Measurements from ENCODE around the gene PDCD1. TPM values are rescaled to one million over a fixed set of nuclear protein-coding genes. Genes with fewer than 3 reads are reported as not detected.

PDCD1 gene
- total and polyA plus RNA-seq, 2 of the 8 experiments (the other 6 are each of a cell fraction or from before 2014, with no cell fraction given) = 0.48 to 1.1 TPM

GRCh38 chr2:241835611-241836010 lies 23.1 kb downstream of the PDCD1 start:
- Histone ChIP-seq H2AK5ac (ENCODE audit: low read depth, low read length) (no peak overlapping the region), H4K5ac (ENCODE audit: insufficient read length, low read depth, low read length) (no peak overlapping the region), H3K14ac (ENCODE audit: insufficient read length) (no peak overlapping the region), H2AFZ (ENCODE audit: low read length) (no peak overlapping the region), H3K4ac (replicated peaks; ENCODE audit: insufficient read length, low read depth, low read length) (no peak overlapping the region), H4K91ac (replicated peaks; ENCODE audit: insufficient read length, low read length) (no peak overlapping the region), H2BK15ac (ENCODE audit: low read length) (no peak overlapping the region), H4K8ac (ENCODE audit: extremely low read depth, insufficient read depth, low read length) (no peak overlapping the region), H3K79me2 (ENCODE audit: control insufficient read depth in 1 of 2, insufficient read depth in 2 of 2, low read length in 2 of 2) (no peaks in the 10 kb centered on the region), H2BK120ac (replicated peaks; ENCODE audit: low read depth, low read length) (no peak overlapping the region), H3K56ac (replicated peaks; ENCODE audit: insufficient read length, low read depth, low read length) (no peak overlapping the region), H3K4me2 (ENCODE audit: insufficient read depth in 1 of 2, low read depth in 2 of 2, low read length in 2 of 2) (no peak overlapping the region), H3K18ac (ENCODE audit: extremely low read depth, low read length) (no peak overlapping the region), H2BK12ac (ENCODE audit: low read depth, low read length) (no peak overlapping the region), H3K36me3 (ENCODE audit: control insufficient read depth in 2 of 4, insufficient read depth in 4 of 4, low read length in 3 of 4) (no peaks in the 10 kb centered on the region), H3K27ac (ENCODE audit: low read depth, low read length) (no peak overlapping the region), H3K23ac (ENCODE audit: insufficient read length) (no peak overlapping the region), H3K4me3 (ENCODE audit: extremely low read depth in 1 of 4, insufficient read depth in 2 of 4, low read depth in 3 of 4, low read length in 4 of 4) (no peak overlapping the region), H3K27me3 (replicated peaks in 1 of 4; ENCODE audit: control insufficient read depth in 3 of 4, extremely low read depth in 1 of 4, insufficient read depth in 3 of 4, low read length in 3 of 4) (no peaks in the 10 kb centered on the region), H3K79me1 (ENCODE audit: low read depth, low read length) (no peaks in the 10 kb centered on the region), H3K23me2 (ENCODE audit: low read depth, low read length) (no peaks in the 10 kb centered on the region), H3K4me1 (replicated peaks in 1 of 4; ENCODE audit: control insufficient read depth in 3 of 4, insufficient read depth in 4 of 4, low read length in 3 of 4) (no peaks in the 10 kb centered on the region), H3K9me3 (ENCODE audit: insufficient read depth in 2 of 2, low read depth in 1 of 2, low read length in 1 of 2) (no peaks in the 10 kb centered on the region), H2BK5ac (ENCODE audit: low read depth, low read length) (no peak overlapping the region), H4K20me1 (replicated peaks in 1 of 2; ENCODE audit: control insufficient read depth in 1 of 2, insufficient read depth in 2 of 2, low read length in 2 of 2) (no peaks in the 10 kb centered on the region), H3K9ac (replicated peaks in 1 of 4; ENCODE audit: extremely low read depth in 1 of 4, low read depth in 3 of 4, low read length in 3 of 4) (no peak overlapping the region), H2BK20ac (ENCODE audit: low read length) (no peak overlapping the region)
- DNase-seq (ENCODE audit: low read depth in 1 of 2, low spot score in 2 of 2) = no peak
- no peak for FAIRE-seq
- ChIA-PET POLR2A (ENCODE audit: partially characterized antibody) (no interaction called here), CTCF (ENCODE audit: partially characterized antibody) (interaction anchor here (1.3 to 2.4 kb wide), 3 partner anchors 9 to 43 kb away, joined by 5 to 9 read pairs (median 6); no protein-coding TSS in a partner anchor)
- WGBS, 2 experiments (ENCODE audit: extremely low coverage in 1 of 2, insufficient coverage in 1 of 2, insufficient read length in 1 of 2, insufficient replicate concordance in 2 of 2, low coverage in 1 of 2, low lambda C conversion rate in 2 of 2, missing lambda C conversion rate in 1 of 2) = 83% methylated on average over 4 of the region's 4 CpGs; no CpG with 5 or more reads in 1 of the 2 experiments
- TF ChIP-seq HDAC6 (IDR thresholded peaks at IDR 0.05; ENCODE audit: low read depth, low read length) (no peak), SIN3A (conservative IDR thresholded peaks at IDR 0.05 in 1 of 2, IDR thresholded peaks at IDR 0.05 in 1 of 2; ENCODE audit: low read depth in 1 of 2, low read length in 2 of 2) (no peak), CBX8 (IDR thresholded peaks at IDR 0.05; ENCODE audit: borderline replicate concordance, low read depth, low read length) (no peak), NRF1 (IDR thresholded peaks at IDR 0.05; ENCODE audit: low read depth, low read length) (no peak), CTBP2 (IDR thresholded peaks at IDR 0.05; ENCODE audit: borderline replicate concordance, insufficient read depth, insufficient read length, low read length) (no peak), EZH2 (IDR thresholded peaks at IDR 0.05; ENCODE audit: low read depth, low read length, severe bottlenecking) (no peak), SP1 (IDR thresholded peaks at IDR 0.05; ENCODE audit: low read depth, low read length) (no peak), KDM1A (IDR thresholded peaks at IDR 0.05; ENCODE audit: borderline replicate concordance, low read length) (no peak), ATF3 (IDR thresholded peaks at IDR 0.05; ENCODE audit: insufficient read depth, low read depth, low read length) (no peak), CEBPB (IDR thresholded peaks at IDR 0.05; ENCODE audit: low read depth, low read length) (no peak), YY1 (IDR thresholded peaks at IDR 0.05; ENCODE audit: low read depth, low read length) (no peak), MAX (IDR thresholded peaks at IDR 0.05) (no peak), FOSL1 (IDR thresholded peaks at IDR 0.05; ENCODE audit: insufficient read depth, low read depth, low read length) (no peak), GABPA (IDR thresholded peaks at IDR 0.05; ENCODE audit: borderline replicate concordance, insufficient read depth, low read length) (no peak)

Measured in H1 (cell line).